HUES64 (cell line): ENCODE measurements around the gene TRPV6.

Experiments
- H3K27ac ChIP-seq: 2 replicates; pipeline ENCODE4 v1.7.0; 2013; ENCODE audit warnings: low read depth, low read length, inconsistent platforms
- H3K27me3 ChIP-seq: 2 replicates; pipeline ENCODE4 v1.6.1; 2013; ENCODE audit warnings: mild to moderate bottlenecking, low read length; ENCODE audit not compliant: insufficient read depth
- H3K36me3 ChIP-seq: 2 replicates; pipeline ENCODE4 v1.6.1; 2013; ENCODE audit warnings: mild to moderate bottlenecking, low read length; ENCODE audit not compliant: insufficient read depth
- H3K4me1 ChIP-seq: 2 replicates; pipeline ENCODE4 v1.6.1; 2013; ENCODE audit warnings: mild to moderate bottlenecking, low read length, moderate library complexity; ENCODE audit not compliant: insufficient read depth
- H3K4me3 ChIP-seq: 2 replicates; pipeline ENCODE4 v1.5.1; 2013; ENCODE audit warnings: mild to moderate bottlenecking, low read length, moderate library complexity
- H3K9ac ChIP-seq: 2 replicates; pipeline ENCODE4 v1.6.1; 2013; ENCODE audit warnings: mild to moderate bottlenecking, low read depth, low read length
- H3K9me3 ChIP-seq: 2 replicates; pipeline ENCODE4 v1.6.1; 2013; ENCODE audit warnings: low read depth, low read length; ENCODE audit not compliant: insufficient read depth
- WGBS: fragments of 150-250, 120-280 bp; methylation state at CpG from one replicate; pipeline ENCODE4 v1.1.7; 2013; ENCODE audit warnings: missing lambda C conversion rate; 5-methylcytosine and 5-hydroxymethylcytosine counted together

The TRPV6 gene

GRCh38 chr7:142842251-142842766 is 43.2 kb downstream of the TRPV6 start:
- H3K4me1 ChIP-seq, result no peaks in the 10 kb centered on the region
- no peak overlapping the region for H3K27ac ChIP-seq
- H3K4me3 ChIP-seq, result no peak overlapping the region
- 89% methylated on average over 1 of the region's 1 CpG for WGBS
- no peak overlapping the region for H3K9ac ChIP-seq
- H3K27me3 ChIP-seq, result no peaks in the 10 kb centered on the region
- H3K9me3 ChIP-seq, result no peaks in the 10 kb centered on the region
- H3K36me3 ChIP-seq, result no peaks in the 10 kb centered on the region

- WGBS, result 70% methylated on average over 4 of the region's 4 CpGs
- peaks cover 6% of the 10 kb centered on the region; the same call in 1 of the 2 replicates for H3K4me1 ChIP-seq
- no peak overlapping the region for H3K4me3 ChIP-seq
- no peaks in the 10 kb centered on the region for H3K27me3 ChIP-seq
- H3K36me3 ChIP-seq, result no peaks in the 10 kb centered on the region
- H3K9ac ChIP-seq, result no peak overlapping the region
- no peak overlapping the region for H3K27ac ChIP-seq
- H3K9me3 ChIP-seq, result no peaks in the 10 kb centered on the region
Measured at GRCh38 chr7:142838461-142839213, 46.9 kb downstream of the TRPV6 start.

GRCh38 chr7:142836426-142836825 is 49.1 kb downstream of the TRPV6 start:
- no peak overlapping the region for H3K9ac ChIP-seq

GRCh38 chr7:142835487-142835886 is 50.1 kb downstream of the TRPV6 start:
- Histone ChIP-seq H3K4me1 (peaks cover 8% of the 10 kb centered on the region; the same call in 1 of the 2 replicates), H3K4me3 (no peak overlapping the region), H3K9ac (no peak overlapping the region), H3K27ac (no peak overlapping the region), H3K9me3 (no peaks in the 10 kb centered on the region), H3K36me3 (no peaks in the 10 kb centered on the region), H3K27me3 (no peaks in the 10 kb centered on the region)
- 19% methylated on average over 2 of the region's 3 CpGs for WGBS

More at GRCh38 chr7:142836426-142836825, 49.1 kb downstream of the TRPV6 start:
- Histone ChIP-seq H3K9me3 (no peaks in the 10 kb centered on the region), H3K36me3 (no peaks in the 10 kb centered on the region), H3K4me1 (peaks cover 8% of the 10 kb centered on the region; the same call in 1 of the 2 replicates), H3K27ac (no peak overlapping the region), H3K27me3 (no peaks in the 10 kb centered on the region), H3K4me3 (no peak overlapping the region)
- WGBS, result 91% methylated on average over 2 of the region's 3 CpGs

GRCh38 chr7:142833174-142834048 is 52.1 kb downstream of the TRPV6 start:
- WGBS, result 77% methylated on average over 5 of the region's 6 CpGs
- H3K36me3 ChIP-seq, result no peaks in the 10 kb centered on the region
- H3K9ac ChIP-seq, result no peak overlapping the region
- no peaks in the 10 kb centered on the region for H3K27me3 ChIP-seq
- H3K4me1 ChIP-seq, result peaks cover 8% of the 10 kb centered on the region; the same call in 1 of the 2 replicates
- H3K4me3 ChIP-seq, result no peak overlapping the region
- H3K9me3 ChIP-seq, result no peaks in the 10 kb centered on the region
- no peak overlapping the region for H3K27ac ChIP-seq

GRCh38 chr7:142832417-142832816 is 53.1 kb downstream of the TRPV6 start:
- Histone ChIP-seq H3K4me3 (no peak overlapping the region), H3K36me3 (no peaks in the 10 kb centered on the region), H3K27me3 (no peaks in the 10 kb centered on the region), H3K27ac (no peak overlapping the region), H3K9ac (no peak overlapping the region), H3K9me3 (no peaks in the 10 kb centered on the region), H3K4me1 (peaks cover 13% of the 10 kb centered on the region; the same call in 1 of the 2 replicates)
- 95% methylated on average over 2 of the region's 2 CpGs for WGBS

GRCh38 chr7:142827951-142828500 is 57.5 kb downstream of the TRPV6 start:
- Histone ChIP-seq H3K4me1 (peaks cover 5% of the 10 kb centered on the region; the same call in 1 of the 2 replicates), H3K36me3 (no peaks in the 10 kb centered on the region), H3K27me3 (no peaks in the 10 kb centered on the region), H3K9ac (no peak overlapping the region), H3K9me3 (peaks cover 16% of the 10 kb centered on the region), H3K4me3 (no peak overlapping the region), H3K27ac (no peak overlapping the region)
- WGBS, result 82% methylated on average over 1 of the region's 1 CpG

GRCh38 chr7:142822714-142823113 is 62.8 kb downstream of the TRPV6 start:
- Histone ChIP-seq H3K4me3 (no peak overlapping the region), H3K27ac (no peak overlapping the region), H3K9ac (no peak overlapping the region), H3K9me3 (peaks cover 16% of the 10 kb centered on the region), H3K27me3 (no peaks in the 10 kb centered on the region), H3K4me1 (0 out of 2 replicates have a peak, but pooled peaks cover 2% of the 10 kb centered on the region), H3K36me3 (no peaks in the 10 kb centered on the region)
- WGBS, result no CpG with 5 or more reads among the region's 1 CpG
